OCI-LY1 (cell line): ENCODE data around the gene KIRREL3.

Experiments used
- H2AFZ ChIP-seq: fragments of 200-600 bp; sonication (generic), shearing (Covaris generic); 2 replicates; pipeline ENCODE4 v1.6.0; 2014; ENCODE audit warnings: antibody characterized with exemption, mild to moderate bottlenecking, low read length
- H3F3A ChIP-seq: fragments of 200-600 bp; sonication (generic), shearing (Covaris generic); 2 replicates; pipeline ENCODE4 v1.6.0; 2014; ENCODE audit warnings: mild to moderate bottlenecking, antibody characterized with exemption, low read length, moderate library complexity; ENCODE audit not compliant: insufficient read depth
- H3K27ac ChIP-seq: fragments of 200-600 bp; sonication (generic); 2 replicates; pipeline ENCODE4 v1.5.1; 2014; ENCODE audit warnings: low read length, mixed run types, mild to moderate bottlenecking, low read depth; ENCODE audit not compliant: poor library complexity, severe bottlenecking
- H3K27me3 ChIP-seq: fragments of 200-600 bp; sonication (generic); 2 replicates; pipeline ENCODE4 v1.6.0; 2014; ENCODE audit warnings: antibody characterized with exemption, mild to moderate bottlenecking, low read length, moderate library complexity; ENCODE audit not compliant: insufficient read depth
- H3K36me3 ChIP-seq: fragments of 200-600 bp; sonication (generic); 2 replicates; pipeline ENCODE4 v1.6.1; 2014; ENCODE audit warnings: mild to moderate bottlenecking, antibody characterized with exemption, low read length, moderate library complexity, mixed read lengths; ENCODE audit not compliant: insufficient read depth
- H3K4me1 ChIP-seq: fragments of 200-600 bp; sonication (generic); 2 replicates; pipeline ENCODE4 v1.5.1; 2014; ENCODE audit warnings: mild to moderate bottlenecking, low read length, moderate library complexity; ENCODE audit not compliant: insufficient read depth, severe bottlenecking
- H3K4me2 ChIP-seq: fragments of 200-600 bp; sonication (generic), shearing (Covaris generic); 2 replicates; pipeline ENCODE4 v1.6.1; 2014; ENCODE audit warnings: low read length
- H3K4me3 ChIP-seq: fragments of 200-600 bp; sonication (generic); 2 replicates; pipeline ENCODE4 v1.5.1; 2014; ENCODE audit warnings: low read length, low read depth, mild to moderate bottlenecking, mixed read lengths; ENCODE audit not compliant: poor library complexity, severe bottlenecking
- H3K79me2 ChIP-seq: fragments of 200-600 bp; shearing (Covaris generic); 2 replicates; pipeline ENCODE4 v1.6.1; 2016; ENCODE audit warnings: mixed run types, low read length, mixed read lengths; ENCODE audit not compliant: insufficient read depth
- H3K9ac ChIP-seq: fragments of 200-600 bp; sonication (generic), shearing (Covaris generic); 2 replicates; pipeline ENCODE4 v1.6.1; 2014; ENCODE audit warnings: mild to moderate bottlenecking, low read length, mixed read lengths
- H3K9me2 ChIP-seq: fragments of 200-600 bp; sonication (generic), shearing (Covaris generic); 2 replicates; pipeline ENCODE4 v1.6.1; 2014; ENCODE audit warnings: low read depth, mild to moderate bottlenecking, low read length, mixed read lengths
- H3K9me3 ChIP-seq: fragments of 200-600 bp; shearing (Covaris generic); 2 replicates; pipeline ENCODE4 v1.6.1; 2014; ENCODE audit warnings: low read length, mixed read lengths
- H4K20me1 ChIP-seq: fragments of 200-600 bp; sonication (generic), shearing (Covaris generic); 2 replicates; pipeline ENCODE4 v1.6.0; 2016; ENCODE audit warnings: mild to moderate bottlenecking, low read length; ENCODE audit not compliant: insufficient read depth
- CTCF ChIP-seq: fragments of 200-600 bp; sonication (generic), shearing (Covaris generic); IDR thresholded peaks from 2 replicates; pipeline ENCODE4 v1.5.1; 2017; ENCODE audit warnings: mild to moderate bottlenecking, antibody characterized with exemption, low read length, moderate library complexity, mixed read lengths
- EZH2 ChIP-seq: fragments of 200-600 bp; sonication (generic), shearing (Covaris generic); IDR thresholded peaks from 2 replicates; pipeline ENCODE4 v1.8.0; 2017; ENCODE audit warnings: borderline replicate concordance, mixed run types, mild to moderate bottlenecking, antibody characterized with exemption, low read length, moderate library complexity, mixed read lengths

The KIRREL3 gene

DNA sequence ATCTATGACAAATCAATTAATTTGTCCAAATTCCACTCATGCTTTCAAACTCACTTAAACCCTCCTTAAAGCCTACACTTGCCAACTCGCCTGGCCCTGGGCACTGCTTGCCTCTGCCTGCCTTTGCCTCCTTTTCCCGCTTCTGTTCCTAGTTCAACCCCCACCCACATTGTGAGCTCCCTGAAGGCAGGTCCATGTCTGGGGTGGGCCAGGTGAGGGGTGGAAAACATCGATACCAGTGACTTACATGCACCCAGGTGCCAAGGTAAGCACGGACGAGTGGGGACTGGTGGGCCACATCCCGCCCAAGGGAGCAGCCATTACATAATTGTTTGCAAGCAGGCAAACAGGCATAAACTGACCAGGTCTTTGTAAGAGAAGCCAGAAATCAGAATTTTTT lies 498.9 kb downstream of the KIRREL3 start:
- no peaks in the 10 kb centered on the region for H4K20me1 ChIP-seq
- H3K4me3 ChIP-seq: no peak overlapping the region
- no peak for TF ChIP-seq CTCF
- TF ChIP-seq EZH2: no peak
- H3K9ac ChIP-seq: no peak overlapping the region
- no peaks in the 10 kb centered on the region for H3K4me1 ChIP-seq
- no peak overlapping the region for H3K27ac ChIP-seq
- no peaks in the 10 kb centered on the region for H3K79me2 ChIP-seq
- no peaks in the 10 kb centered on the region for H3F3A ChIP-seq
- no peaks in the 10 kb centered on the region for H3K9me3 ChIP-seq
- H2AFZ ChIP-seq: no peak overlapping the region
- H3K27me3 ChIP-seq: no peaks in the 10 kb centered on the region
- no peaks in the 10 kb centered on the region for H3K9me2 ChIP-seq
- H3K36me3 ChIP-seq: no peaks in the 10 kb centered on the region
- no peak overlapping the region for H3K4me2 ChIP-seq

- TF ChIP-seq EZH2 (no peak), CTCF (no peak)
- Histone ChIP-seq H3K9me2 (no peaks in the 10 kb centered on the region), H3K9me3 (no peaks in the 10 kb centered on the region), H3K4me1 (no peaks in the 10 kb centered on the region), H3K4me3 (no peak overlapping the region), H3K9ac (no peak overlapping the region), H3K79me2 (no peaks in the 10 kb centered on the region), H3K36me3 (no peaks in the 10 kb centered on the region), H3K27me3 (no peaks in the 10 kb centered on the region), H3K27ac (no peak overlapping the region), H2AFZ (no peak overlapping the region), H3F3A (no peaks in the 10 kb centered on the region), H3K4me2 (no peak overlapping the region), H4K20me1 (no peaks in the 10 kb centered on the region)
Measured at GRCh38 chr11:126500981-126501380, 499.6 kb downstream of the KIRREL3 start.

DNA sequence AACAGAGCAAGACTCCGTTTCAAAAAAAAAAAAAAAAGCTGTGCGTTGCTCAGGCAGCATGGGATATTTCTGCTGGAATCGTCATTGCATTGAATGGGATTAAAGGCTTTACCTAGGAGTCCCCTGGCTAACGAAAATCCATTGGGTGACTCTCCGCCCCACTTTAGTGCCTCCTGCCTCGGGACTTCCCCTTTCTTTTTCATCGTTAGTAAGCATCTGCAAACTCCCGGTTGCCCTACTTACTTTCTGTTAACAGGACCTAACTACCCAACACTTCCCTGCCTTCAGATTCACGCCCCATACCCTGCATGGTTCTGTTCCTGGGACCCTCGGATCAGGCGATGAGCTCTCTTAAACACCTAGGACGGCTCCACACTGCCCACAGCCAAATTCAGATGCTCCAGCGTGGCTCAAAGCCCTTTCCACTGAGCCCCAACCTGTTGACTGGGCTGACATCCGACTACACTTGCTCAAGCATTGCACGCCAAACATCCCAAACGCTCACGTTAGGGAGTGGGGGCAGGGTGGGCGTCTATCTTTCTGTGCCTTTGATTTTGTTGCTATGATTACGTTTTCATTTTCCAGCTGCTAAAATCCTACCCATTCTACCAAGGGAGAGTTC lies 501.3 kb downstream of the KIRREL3 start:
- no peak overlapping the region for H3K4me2 ChIP-seq
- H3K27ac ChIP-seq: no peak overlapping the region

More for the DNA sequence above, 501.3 kb downstream of the KIRREL3 start:
- Histone ChIP-seq H4K20me1 (no peaks in the 10 kb centered on the region), H3K9me2 (no peaks in the 10 kb centered on the region), H3K4me3 (no peak overlapping the region), H2AFZ (no peak overlapping the region), H3K36me3 (no peaks in the 10 kb centered on the region), H3F3A (no peaks in the 10 kb centered on the region), H3K4me1 (no peaks in the 10 kb centered on the region), H3K27me3 (no peaks in the 10 kb centered on the region), H3K9me3 (no peaks in the 10 kb centered on the region), H3K79me2 (no peaks in the 10 kb centered on the region), H3K9ac (no peak overlapping the region)
- no peak for TF ChIP-seq EZH2
- no peak for TF ChIP-seq CTCF
